OCI-LY3 (cell line): ENCODE data around the gene ZNF611.

Experiments used
- CTCF ChIP-seq: fragments of 200-600, 300-600 bp; sonication (generic); IDR thresholded peaks from 2 replicates; pipeline ENCODE4 v1.5.1; 2014; ENCODE audit warnings: antibody characterized with exemption, low read length, low read depth
- EZH2phosphoT487 ChIP-seq: fragments of 200-600 bp; shearing (Covaris generic); IDR thresholded peaks from 2 replicates; pipeline ENCODE4 v1.6.1; 2018; ENCODE audit warnings: antibody characterized with exemption, mixed run types, low read depth

GRCh38 chr19:52665529-52665928 is 69.3 kb downstream of the ZNF611 start:
- no peak for TF ChIP-seq CTCF
- TF ChIP-seq EZH2phosphoT487: no peak
